ENCODE measurements around the gene HYAL1. TPM values are rescaled to one million over a fixed set of nuclear protein-coding genes. Genes with fewer than 3 reads are reported as not detected.

HYAL1 gene
- total and polyA plus RNA-seq, 7 donors, result 2.4 to 15.1 (median 4.6) TPM

DNA sequence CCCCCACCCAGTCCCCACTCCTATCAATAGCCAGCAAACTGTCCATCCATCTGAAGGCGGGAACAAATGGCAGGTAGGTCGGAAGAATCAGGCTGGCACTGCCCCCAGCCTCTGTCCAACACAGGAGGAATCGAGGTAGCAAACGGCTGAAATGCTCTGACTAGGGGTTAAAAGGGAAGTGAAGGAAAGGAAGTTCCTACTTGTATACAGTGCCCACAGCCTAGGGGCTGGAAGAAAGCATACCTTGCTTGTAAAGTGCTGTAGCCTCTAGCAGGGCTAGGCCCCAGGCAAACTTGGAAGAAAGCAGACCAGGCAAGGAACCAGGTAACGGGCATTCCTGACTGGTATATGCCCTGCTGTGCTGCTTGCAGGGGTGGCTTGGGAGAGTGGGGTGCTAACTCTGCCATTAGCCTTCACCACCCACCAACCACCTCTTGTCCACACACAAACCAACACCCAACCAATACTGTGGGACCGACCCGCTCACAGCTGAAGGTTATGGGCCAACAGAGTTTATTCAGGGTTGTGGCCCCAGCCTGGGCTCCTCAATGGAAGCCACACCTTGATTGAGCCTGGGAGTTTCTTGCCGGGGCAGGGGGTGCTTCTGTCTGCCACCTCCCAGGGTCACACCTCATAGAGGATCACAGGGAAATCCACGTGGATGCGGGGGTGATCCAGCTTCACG lies 22.3 kb upstream of the HYAL1 start:
- DNase-seq, result no peak
- Histone ChIP-seq H3K27me3 (no peaks in the 10 kb centered on the region), H3K36me3 (peaks cover 9 to 32% (median 14%) of the 10 kb centered on the region in 4 donors), H3K27ac (peak overlapping the region in 1 of 4 donors; percentile 92), H3K9me3 (no peaks in the 10 kb centered on the region), H3K4me3 (no peak overlapping the region), H3K4me1 (peaks cover 0 to 51% (median 39%) of the 10 kb centered on the region in 4 donors)
- TF ChIP-seq EP300 (IDR thresholded peaks at IDR 0.05) (no peak), POLR2AphosphoS5 (IDR thresholded peaks at IDR 0.05) (no peak), POLR2A (IDR thresholded peaks at IDR 0.05) (no peak)
- TF ChIP-seq, protein P1, sequence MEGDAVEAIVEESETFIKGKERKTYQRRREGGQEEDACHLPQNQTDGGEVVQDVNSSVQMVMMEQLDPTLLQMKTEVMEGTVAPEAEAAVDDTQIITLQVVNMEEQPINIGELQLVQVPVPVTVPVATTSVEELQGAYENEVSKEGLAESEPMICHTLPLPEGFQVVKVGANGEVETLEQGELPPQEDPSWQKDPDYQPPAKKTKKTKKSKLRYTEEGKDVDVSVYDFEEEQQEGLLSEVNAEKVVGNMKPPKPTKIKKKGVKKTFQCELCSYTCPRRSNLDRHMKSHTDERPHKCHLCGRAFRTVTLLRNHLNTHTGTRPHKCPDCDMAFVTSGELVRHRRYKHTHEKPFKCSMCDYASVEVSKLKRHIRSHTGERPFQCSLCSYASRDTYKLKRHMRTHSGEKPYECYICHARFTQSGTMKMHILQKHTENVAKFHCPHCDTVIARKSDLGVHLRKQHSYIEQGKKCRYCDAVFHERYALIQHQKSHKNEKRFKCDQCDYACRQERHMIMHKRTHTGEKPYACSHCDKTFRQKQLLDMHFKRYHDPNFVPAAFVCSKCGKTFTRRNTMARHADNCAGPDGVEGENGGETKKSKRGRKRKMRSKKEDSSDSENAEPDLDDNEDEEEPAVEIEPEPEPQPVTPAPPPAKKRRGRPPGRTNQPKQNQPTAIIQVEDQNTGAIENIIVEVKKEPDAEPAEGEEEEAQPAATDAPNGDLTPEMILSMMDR (IDR thresholded peaks at IDR 0.05), result no peak
- intact Hi-C loops (cut with DNase I), result loop anchor here (5.0 to 10.0 kb wide), 2 partner anchors 63 to 1059 kb away; partner anchors contain the start of gene MANF
- 85 to 87% methylated on average over 11 of the region's 11 CpGs for WGBS, 2 donors

DNA sequence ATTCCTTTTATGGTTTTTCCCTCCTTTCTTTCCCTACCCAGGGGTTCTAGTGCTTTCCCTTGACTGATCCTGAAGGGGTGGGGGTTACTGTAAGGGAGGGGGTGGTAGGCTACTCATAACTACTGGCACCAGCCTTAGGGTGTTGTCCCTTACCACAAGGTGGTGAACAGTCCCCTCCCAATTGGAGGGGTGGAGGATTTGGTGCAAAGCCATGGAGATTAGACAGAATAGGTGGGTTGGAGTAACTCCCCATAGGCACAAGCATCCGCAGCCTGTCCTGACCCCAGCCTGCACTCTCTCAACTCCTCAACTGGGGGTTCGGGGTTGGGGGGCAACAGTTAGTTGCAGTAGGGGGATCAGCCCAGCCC lies 21.7 kb upstream of the HYAL1 start:
- Histone ChIP-seq H3K27me3 (no peaks in the 10 kb centered on the region), H3K4me3 (no peak overlapping the region), H3K4me1 (peaks cover 0 to 57% (median 45%) of the 10 kb centered on the region in 4 donors), H3K9me3 (no peaks in the 10 kb centered on the region), H3K36me3 (peaks cover 4 to 27% (median 9%) of the 10 kb centered on the region in 4 donors), H3K27ac (peak overlapping the region; percentile 88 to 92 (median 92))
- intact Hi-C loops (cut with DNase I), result loop anchor here (5.0 to 10.0 kb wide), 2 partner anchors 63 to 1060 kb away; partner anchors contain the start of gene MANF
- DNase-seq, result no peak
- TF ChIP-seq POLR2AphosphoS5 (IDR thresholded peaks at IDR 0.05) (no peak), EP300 (IDR thresholded peaks at IDR 0.05) (no peak), POLR2A (IDR thresholded peaks at IDR 0.05) (no peak)
- TF ChIP-seq, protein P1 (IDR thresholded peaks at IDR 0.05), result no peak
- WGBS, 2 donors, result 87 to 96% methylated on average over 2 of the region's 2 CpGs

DNA sequence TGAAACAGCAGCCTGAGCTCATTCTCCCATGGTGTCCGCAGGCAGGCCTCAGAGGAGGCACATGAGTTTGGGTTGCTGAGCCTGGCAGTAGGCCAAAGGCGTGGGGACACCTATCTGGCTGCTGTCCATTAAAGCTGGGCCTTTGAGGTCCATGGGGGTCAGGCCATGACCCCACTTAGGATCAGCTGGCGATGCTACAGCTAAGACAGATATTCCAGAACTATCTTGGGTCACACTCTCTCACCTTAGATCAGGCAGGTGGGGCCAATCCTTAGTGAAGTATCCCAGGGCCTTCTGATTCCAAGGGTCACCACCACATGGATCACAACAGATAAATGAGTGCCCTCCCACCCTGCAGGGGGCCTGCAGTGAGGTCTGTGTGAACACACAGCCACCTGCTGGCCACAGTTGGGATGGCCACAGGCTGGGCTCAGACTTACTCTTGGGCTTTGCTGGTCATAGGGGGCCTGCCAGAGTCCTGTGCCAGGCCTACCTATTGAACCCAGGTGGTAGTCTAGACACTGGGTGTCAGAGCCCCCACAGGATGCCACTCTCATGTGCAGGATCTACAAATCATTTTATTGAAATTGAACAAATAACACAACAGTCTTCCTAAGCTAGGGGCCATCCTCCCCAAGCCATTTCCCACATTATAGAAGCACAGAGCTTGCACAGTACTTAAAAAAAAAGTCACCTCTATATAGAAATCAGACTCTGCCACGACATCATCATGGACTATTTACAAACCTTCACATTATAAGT lies 21.2 kb upstream of the HYAL1 start:
- Histone ChIP-seq H3K4me1 (peaks cover 0 to 63% (median 50%) of the 10 kb centered on the region in 4 donors), H3K9me3 (no peaks in the 10 kb centered on the region), H3K27me3 (no peaks in the 10 kb centered on the region), H3K36me3 (peaks cover 0 to 25% (median 6%) of the 10 kb centered on the region in 4 donors), H3K4me3 (no peak overlapping the region), H3K27ac (peak overlapping the region; percentile 88 to 92 (median 92))
- intact Hi-C loops (cut with DNase I), result loop anchor here (5.0 to 10.0 kb wide), 3 partner anchors 62 to 1060 kb away; partner anchors contain the start of genes GNAT1 and MANF
- DNase-seq, result no peak
- WGBS, 2 donors, result 51 to 61% methylated on average over 4 of the region's 4 CpGs
- TF ChIP-seq, protein P1 (IDR thresholded peaks at IDR 0.05), result peak; percentile 46 to 89 (median 84)
- TF ChIP-seq POLR2A (IDR thresholded peaks at IDR 0.05), result no peak

DNA sequence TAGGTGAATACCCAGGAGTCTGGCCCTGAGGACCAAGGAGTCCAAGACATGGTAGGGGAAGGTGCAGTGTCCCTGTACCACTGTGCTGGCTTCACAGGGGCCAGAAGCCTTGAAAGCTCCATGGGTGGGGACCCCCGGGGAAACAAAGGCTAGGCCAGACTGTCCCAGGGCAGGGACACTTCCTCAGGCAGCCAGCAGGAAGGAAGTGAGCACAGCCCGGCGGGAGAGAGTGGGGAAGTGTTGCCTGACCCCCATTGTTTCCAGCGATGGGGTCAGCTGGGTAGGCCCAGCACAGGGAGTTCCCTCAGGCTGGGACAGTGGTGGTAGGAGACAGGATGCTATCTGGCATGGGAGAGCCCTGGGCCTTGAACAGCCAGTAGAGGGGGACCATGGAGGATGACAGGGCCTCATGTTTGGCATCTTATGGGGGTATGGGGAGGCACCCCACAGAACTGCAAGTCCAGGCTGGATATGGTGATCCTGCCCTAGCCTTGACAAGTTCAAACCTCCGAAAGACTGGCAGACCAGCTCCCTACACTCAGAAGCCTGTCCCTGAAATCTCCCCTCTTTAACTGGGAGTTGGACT lies 20.3 kb upstream of the HYAL1 start:
- no peak overlapping the region for H3K4me3 ChIP-seq
- no peaks in the 10 kb centered on the region for H3K27me3 ChIP-seq
- H3K9me3 ChIP-seq, result no peaks in the 10 kb centered on the region
- DNase-seq, result no peak
- peaks cover 0 to 31% (median 4%) of the 10 kb centered on the region in 4 donors for H3K36me3 ChIP-seq
- H3K27ac ChIP-seq, result peak overlapping the region; percentile 88 to 92 (median 92)
- TF ChIP-seq, protein P1 (IDR thresholded peaks at IDR 0.05), result no peak
- TF ChIP-seq POLR2AphosphoS5 (IDR thresholded peaks at IDR 0.05), result peak; percentile 20 to 50 (median 48)
- no peak for TF ChIP-seq EP300 (IDR thresholded peaks at IDR 0.05)
- no peak for TF ChIP-seq POLR2A (IDR thresholded peaks at IDR 0.05)
- H3K4me1 ChIP-seq, result peaks cover 0 to 68% (median 56%) of the 10 kb centered on the region in 4 donors
- intact Hi-C loops (cut with DNase I), result loop anchor here (5.0 to 10.0 kb wide), 2 partner anchors 131 to 1061 kb away; partner anchors contain the start of genes GNAT1 and MANF
- 63 to 73% methylated on average over 5 of the region's 5 CpGs for WGBS, 2 donors
